GM18870 (cell line): ENCODE data around the gene DSG4.

ENCODE experiments used
- ATAC-seq: cut with Tn5 transposase; IDR thresholded peaks from one replicate; pipeline ENCODE4 v1.9.1; 2021; ENCODE audit warnings: moderate library complexity; ENCODE audit not compliant: unreplicated experiment

The DSG4 gene

GRCh38 chr18:31403409-31403808 is 26.8 kb downstream of the DSG4 start:
- ATAC-seq: no peak

GRCh38 chr18:31407649-31408048 is 31.1 kb downstream of the DSG4 start:
- peak; percentile 47 for ATAC-seq

DNA sequence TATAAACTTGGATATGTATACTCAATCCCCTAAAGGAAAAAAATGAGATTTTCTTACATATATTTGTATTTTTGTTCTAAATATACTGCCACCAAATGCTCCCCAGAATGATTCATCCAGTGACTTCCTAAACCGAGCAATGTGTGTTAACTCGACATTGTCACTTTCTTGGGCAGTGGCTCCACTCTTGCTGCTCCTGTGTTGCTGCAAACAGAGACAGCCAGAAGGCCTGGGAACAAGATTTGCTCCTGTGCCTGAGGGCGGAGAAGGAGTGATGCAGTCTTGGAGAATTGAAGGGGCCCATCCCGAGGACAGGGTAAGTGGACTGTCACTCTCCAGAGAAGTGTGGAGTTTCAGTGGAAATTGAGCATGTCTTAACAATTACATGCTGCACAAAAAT is 32.7 kb downstream of the DSG4 start:
- ATAC-seq: no peak

- no peak for ATAC-seq
Observed at GRCh38 chr18:31410716-31411483, 34.3 kb downstream of the DSG4 start.

DNA sequence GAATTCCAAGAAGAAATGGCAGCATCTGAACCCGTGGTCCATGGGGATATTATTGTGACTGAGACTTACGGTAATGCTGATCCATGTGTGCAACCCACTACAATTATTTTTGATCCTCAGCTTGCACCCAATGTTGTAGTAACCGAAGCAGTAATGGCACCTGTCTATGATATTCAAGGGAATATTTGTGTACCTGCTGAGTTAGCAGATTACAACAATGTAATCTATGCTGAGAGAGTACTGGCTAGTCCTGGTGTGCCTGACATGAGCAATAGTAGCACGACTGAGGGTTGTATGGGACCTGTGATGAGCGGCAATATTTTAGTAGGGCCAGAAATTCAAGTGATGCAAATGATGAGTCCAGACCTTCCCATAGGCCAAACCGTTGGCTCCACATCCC is 36.6 kb downstream of the DSG4 start:
- ATAC-seq: no peak

DNA sequence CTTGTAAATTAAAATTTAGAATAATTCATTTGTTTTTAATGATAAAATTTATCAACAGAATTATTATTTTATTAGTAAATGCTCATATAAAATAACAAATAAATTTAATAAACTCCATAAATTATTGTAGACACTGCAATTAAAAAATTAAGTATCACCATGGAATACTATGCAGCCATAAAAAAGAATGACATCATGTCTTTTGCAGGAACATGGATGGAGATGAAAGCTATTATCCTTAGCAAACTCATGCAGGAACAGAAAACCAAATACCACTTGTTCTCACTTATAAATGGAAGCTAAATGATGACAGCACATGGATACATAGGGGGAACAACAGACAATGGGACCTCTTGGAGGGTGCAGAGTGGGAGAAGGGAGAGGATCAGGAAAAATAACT is 41.3 kb downstream of the DSG4 start:
- ATAC-seq: no peak

DNA sequence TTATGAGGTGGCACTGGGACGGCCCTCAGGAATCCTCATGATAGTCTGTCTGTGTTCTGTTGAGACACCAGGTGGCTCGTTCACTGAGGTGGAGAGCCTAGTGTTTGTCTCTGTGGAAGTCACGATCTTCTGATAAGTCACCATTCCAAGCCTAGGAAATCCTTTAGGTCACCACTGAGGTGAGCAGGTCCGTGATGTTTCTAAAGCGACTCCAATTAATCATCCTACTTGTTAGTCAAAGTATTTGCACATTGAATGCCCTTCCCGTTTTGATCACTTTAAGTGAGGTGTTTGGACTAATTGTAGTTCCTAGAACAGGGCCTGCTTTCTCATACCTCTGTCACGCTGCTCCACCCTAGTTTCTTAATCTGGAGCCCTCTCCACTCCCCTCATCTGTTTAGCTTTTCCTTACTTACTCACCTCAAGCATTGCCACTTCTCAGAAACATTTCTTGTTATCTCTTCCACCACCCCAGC is 42.9 kb downstream of the DSG4 start:
- ATAC-seq: no peak

- ATAC-seq: no peak
Observed at GRCh38 chr18:31420032-31420431, 43.5 kb downstream of the DSG4 start.

DNA sequence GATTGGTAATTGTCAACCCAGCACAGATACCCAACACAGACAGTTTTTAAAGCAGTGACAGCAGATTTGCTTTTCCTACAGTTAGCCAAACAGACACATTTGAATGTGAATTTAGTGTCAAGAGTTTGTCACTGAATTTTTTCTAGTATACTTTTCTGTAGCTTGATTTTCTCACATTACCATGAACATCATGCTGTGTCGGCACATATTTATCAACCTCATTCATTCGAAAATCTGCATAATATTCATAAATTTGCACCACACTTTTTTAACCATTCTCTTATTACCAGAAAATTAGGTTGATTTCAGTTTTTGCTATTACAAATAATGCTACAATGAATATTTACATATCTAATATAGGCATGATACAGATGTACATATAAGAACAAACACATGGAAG is 43.9 kb downstream of the DSG4 start:
- ATAC-seq: no peak

DNA sequence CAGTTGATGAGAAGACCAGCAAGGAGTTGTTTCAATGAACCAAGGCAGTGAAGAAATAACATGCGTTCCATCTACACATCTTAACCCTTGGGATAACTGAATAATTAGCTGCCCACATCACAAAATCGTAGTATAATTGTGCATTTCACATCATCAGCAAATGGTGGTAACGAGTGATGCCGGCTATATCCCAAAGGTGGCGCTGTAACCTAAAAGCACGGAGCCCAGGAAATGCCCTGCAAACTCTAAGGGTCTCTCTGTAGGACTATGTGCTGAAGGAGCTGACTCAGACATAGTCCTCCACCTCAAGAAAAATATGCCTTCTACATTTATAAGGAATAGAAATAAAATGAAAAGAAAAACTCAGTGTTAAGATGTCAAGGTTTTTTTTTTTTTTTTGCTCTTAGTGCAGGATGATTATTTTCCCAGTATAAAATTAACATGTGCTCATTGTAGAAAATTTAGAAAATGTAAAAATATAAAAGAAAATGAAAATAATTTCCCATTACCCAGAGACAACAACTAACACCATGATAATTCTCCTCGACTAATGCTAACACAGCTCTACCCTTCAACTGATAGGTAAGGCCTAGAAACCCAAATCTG is 47.9 kb downstream of the DSG4 start:
- peak; percentile 87 for ATAC-seq

- ATAC-seq: no peak
Observed at GRCh38 chr18:31426021-31426420, 49.4 kb downstream of the DSG4 start.

DNA sequence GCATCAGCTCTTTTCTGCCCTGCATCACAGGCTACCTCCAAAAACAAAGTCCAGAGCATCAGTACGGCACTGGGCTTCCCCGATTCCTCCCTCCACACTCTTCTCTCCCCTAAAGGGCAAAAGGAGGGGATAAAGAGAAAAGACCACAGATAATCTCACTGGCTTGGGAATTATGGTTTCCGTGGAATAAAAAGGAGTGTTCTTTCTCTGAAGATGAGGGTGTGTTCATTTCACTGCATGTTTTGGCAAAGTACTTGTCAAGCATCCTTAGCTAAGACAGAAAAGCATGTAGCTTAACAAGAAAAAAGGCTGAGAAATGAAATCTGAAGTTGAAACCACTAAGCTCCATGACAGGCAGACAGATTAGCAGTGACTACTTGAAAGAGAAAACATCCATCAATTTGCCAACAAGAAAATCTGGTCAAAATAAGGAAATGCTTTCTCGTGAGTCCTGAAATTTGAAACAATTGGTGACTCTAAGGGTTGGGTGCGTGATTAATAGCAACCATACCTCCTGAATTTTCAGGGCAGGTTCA is 50.4 kb downstream of the DSG4 start:
- no peak for ATAC-seq

- ATAC-seq: no peak
Observed at GRCh38 chr18:31428211-31428610, 51.6 kb downstream of the DSG4 start.

- no peak for ATAC-seq
Observed at GRCh38 chr18:31429623-31430022, 53.0 kb downstream of the DSG4 start.

- ATAC-seq: no peak
Observed at GRCh38 chr18:31430072-31430471, 53.5 kb downstream of the DSG4 start.

DNA sequence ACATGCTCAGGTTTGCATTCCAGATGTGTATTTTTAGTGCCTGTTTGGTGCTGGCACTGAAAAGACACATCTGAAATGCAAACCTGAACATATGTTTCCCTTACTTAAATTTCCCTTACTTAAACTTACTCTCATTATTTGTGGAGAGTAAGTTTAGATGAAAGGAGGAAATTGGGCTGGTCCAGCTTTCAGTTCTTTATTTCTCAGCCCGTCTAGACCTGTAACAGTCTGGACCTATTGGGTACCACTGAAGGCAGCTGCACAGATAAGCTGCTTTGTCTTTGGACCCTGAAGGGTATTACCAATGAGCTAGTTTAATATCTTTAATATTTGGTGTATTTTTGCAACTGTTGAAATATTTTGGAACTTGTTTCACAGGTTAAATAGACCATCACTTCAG is 54.0 kb downstream of the DSG4 start:
- ATAC-seq: no peak

DNA sequence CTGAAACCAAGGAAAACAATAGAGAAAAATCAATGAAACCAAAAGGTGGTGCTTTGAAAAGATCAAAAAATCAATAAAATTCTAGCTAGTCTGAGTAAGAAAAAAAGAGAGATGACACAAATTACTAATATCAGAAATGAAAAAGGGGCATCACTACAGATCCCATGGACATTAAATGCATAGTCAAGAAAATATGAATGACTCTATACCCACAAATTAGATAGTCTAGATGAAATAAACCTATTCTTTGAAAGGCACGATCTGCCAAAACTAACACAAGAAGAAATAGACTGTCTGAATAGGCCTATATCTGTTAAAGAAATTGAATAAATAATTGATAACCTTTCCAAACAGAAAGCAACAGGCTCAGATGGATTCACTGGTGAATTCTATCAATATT is 55.7 kb downstream of the DSG4 start:
- no peak for ATAC-seq

DNA sequence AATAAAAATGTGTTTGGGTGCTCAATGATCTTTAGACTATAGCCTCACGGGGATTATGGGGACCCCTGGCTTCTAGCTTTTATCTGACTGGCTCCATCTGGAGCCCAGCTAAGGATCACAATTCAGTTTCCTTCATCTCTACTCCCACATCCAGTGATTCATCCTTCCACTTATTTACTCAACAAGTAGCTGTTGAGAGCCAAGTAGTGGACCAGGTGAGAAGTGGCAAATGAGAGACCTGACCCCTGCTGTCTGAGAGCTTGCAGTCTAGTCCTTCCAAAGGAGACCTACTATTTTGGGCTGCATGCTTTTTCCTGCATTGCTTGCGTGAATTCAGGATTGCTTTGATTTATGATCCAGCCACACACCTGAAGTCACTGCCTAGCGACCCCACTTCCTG is 60.2 kb downstream of the DSG4 start:
- ATAC-seq: no peak

GRCh38 chr18:31438402-31438801 is 61.8 kb downstream of the DSG4 start:
- peak; percentile 89 for ATAC-seq

DNA sequence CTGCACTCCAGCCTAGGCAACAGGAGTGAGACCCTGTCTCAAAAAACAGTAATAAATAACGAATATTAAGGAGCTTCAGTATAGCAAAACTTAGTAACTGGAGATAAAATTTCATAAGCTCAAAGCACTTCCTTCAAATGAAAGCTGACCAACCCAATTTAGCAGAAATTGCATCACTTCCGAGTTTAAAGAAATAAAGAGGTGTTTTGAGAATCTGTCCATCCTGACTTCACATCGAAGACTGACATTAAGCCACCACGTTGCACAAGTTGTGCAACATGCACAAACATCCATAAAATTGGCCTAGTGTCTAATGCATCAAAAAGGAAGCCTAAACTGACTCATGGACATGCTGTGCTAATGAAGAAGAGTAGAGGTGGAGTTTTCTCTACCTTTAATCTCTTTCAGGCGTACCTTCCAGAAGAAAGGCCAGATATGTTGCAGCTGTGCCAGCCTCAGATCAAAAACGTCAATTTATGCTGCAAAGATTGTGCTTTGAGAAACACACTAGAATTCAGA is 63.3 kb downstream of the DSG4 start:
- no peak for ATAC-seq

DNA sequence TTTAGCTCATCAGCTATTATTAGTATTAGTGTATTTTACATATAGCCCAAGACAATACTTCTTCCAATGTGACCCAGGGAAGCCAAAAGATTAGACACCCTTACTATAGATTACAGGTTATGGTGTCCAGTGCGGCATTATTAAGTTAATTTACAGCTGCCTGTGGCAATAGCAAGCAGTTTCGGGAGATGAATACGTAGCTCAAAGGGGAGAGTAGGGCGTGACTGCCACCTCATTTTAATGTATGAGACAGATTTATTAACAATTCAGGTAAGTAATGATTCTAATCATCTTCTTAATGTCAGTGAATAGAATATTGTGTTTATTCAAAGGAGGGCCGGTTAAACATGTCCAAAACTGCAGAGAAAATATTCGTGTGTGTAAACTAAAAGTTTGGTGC is 64.2 kb downstream of the DSG4 start:
- no peak for ATAC-seq

- no peak for ATAC-seq
Observed at GRCh38 chr18:31441493-31441892, 64.9 kb downstream of the DSG4 start.
